Measurements from ENCODE around the gene AFDN. TPM values are rescaled to one million over a fixed set of nuclear protein-coding genes. Genes with fewer than 3 reads are reported as not detected.

The AFDN gene
- total RNA-seq, 3 donors from 2014 or later (not counting 1 experiment from before 2014, with no cell fraction given): 6.3 to 9.3 (median 7.9) TPM

DNA sequence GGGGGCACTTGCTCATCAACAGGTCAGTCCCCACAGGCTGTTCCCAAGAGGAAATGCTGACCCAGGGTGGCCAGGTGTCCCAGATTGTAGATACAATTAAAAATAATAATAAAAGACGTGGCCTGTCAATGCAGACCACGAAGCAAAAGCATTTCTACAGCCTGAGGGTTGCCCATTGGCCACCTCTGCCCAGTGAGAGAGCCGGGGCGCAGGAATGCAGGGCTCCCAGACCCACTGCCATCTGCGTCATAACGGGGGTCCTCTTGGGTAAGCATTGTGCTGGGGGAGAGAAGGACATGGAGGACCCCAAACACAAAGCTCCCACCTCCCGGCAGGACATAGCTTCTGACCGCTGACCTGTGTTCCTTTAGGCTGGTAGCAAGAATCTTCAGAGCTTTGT lies 22.9 kb upstream of the AFDN start:
- TF ChIP-seq, protein P1, sequence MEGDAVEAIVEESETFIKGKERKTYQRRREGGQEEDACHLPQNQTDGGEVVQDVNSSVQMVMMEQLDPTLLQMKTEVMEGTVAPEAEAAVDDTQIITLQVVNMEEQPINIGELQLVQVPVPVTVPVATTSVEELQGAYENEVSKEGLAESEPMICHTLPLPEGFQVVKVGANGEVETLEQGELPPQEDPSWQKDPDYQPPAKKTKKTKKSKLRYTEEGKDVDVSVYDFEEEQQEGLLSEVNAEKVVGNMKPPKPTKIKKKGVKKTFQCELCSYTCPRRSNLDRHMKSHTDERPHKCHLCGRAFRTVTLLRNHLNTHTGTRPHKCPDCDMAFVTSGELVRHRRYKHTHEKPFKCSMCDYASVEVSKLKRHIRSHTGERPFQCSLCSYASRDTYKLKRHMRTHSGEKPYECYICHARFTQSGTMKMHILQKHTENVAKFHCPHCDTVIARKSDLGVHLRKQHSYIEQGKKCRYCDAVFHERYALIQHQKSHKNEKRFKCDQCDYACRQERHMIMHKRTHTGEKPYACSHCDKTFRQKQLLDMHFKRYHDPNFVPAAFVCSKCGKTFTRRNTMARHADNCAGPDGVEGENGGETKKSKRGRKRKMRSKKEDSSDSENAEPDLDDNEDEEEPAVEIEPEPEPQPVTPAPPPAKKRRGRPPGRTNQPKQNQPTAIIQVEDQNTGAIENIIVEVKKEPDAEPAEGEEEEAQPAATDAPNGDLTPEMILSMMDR (IDR thresholded peaks at IDR 0.05): no peak
- peaks cover 4% of the 10 kb centered on the region for H3K27me3 ChIP-seq (ENCODE audit: control insufficient read depth, insufficient read depth, low read length)
- H3K27ac ChIP-seq (ENCODE audit: low read length): no peak overlapping the region
- Mint-ChIP-seq H3K36me3 (no peaks in the 10 kb centered on the region), H3K27me3 (ENCODE audit: low read depth in 2 of 2) (peaks cover 15 to 37% of the 10 kb centered on the region in 2 donors), H3K4me3 (no peak overlapping the region), H3K4me1 (no peaks in the 10 kb centered on the region), H3K9me3 (no peaks in the 10 kb centered on the region), H3K27ac (no peak overlapping the region)
- H3K4me3 ChIP-seq (ENCODE audit: low read length): no peak overlapping the region
- H3K4me1 ChIP-seq (ENCODE audit: control insufficient read depth, insufficient read depth, low read length): no peaks in the 10 kb centered on the region
- no peak for DNase-seq
- intact Hi-C loops (cut with micrococcal nuclease): no loop called here
- no peak for ATAC-seq
- no peaks in the 10 kb centered on the region for H3K9me3 ChIP-seq (ENCODE audit: control insufficient read depth, insufficient read depth, low read length)
- no peaks in the 10 kb centered on the region for H3K36me3 ChIP-seq (ENCODE audit: control insufficient read depth, insufficient read depth, low read length)
- 92% methylated on average over 8 of the region's 8 CpGs for WGBS (ENCODE audit: insufficient coverage)

DNA sequence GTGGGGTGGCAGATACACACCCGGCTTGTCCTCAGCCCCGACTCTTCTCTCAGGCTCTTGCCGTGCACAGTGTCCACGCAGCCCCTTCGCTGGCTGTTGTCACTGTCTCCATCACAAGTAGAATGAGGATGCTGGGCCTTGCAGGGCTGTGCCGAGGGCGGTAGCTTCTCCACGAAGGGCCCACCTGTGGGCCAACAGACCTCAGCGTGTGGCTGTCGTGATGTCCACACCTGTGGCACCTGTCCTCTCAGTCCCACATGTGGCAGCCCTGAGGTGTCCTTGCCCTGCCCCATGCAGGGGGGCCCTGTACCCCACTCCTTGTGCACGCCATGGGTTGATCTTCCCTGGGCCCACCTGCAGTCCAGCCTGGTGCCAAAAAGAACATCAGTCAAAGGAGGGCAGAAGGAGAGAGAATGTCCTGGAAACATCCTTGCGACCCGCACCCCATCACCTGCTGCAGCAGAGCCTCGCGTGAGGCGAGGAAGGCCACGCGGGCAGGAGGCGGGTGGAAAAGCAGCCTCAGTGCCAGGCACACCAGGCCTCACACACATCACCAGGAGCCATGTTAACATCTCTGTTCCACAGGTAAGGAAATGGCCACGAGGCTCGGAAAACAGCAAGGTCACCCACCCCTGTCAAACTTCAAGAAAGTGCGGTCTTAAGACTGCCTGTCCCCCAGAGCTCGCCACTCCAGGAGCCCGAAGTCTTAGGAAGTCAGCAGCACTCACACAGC lies 22.3 kb upstream of the AFDN start:
- TF ChIP-seq, protein P1 (IDR thresholded peaks at IDR 0.05): no peak
- no peak for ATAC-seq
- Mint-ChIP-seq H3K36me3 (no peaks in the 10 kb centered on the region), H3K4me1 (no peaks in the 10 kb centered on the region), H3K4me3 (no peak overlapping the region), H3K9me3 (no peaks in the 10 kb centered on the region), H3K27ac (no peak overlapping the region), H3K27me3 (ENCODE audit: low read depth in 2 of 2) (peaks cover 15 to 38% of the 10 kb centered on the region in 2 donors)
- Histone ChIP-seq H3K9me3 (ENCODE audit: control insufficient read depth, insufficient read depth, low read length) (no peaks in the 10 kb centered on the region), H3K4me3 (ENCODE audit: low read length) (no peak overlapping the region), H3K27ac (ENCODE audit: low read length) (no peak overlapping the region), H3K4me1 (ENCODE audit: control insufficient read depth, insufficient read depth, low read length) (no peaks in the 10 kb centered on the region), H3K36me3 (ENCODE audit: control insufficient read depth, insufficient read depth, low read length) (no peaks in the 10 kb centered on the region), H3K27me3 (ENCODE audit: control insufficient read depth, insufficient read depth, low read length) (peaks cover 4% of the 10 kb centered on the region)
- WGBS (ENCODE audit: insufficient coverage): 89% methylated on average over 24 of the region's 24 CpGs
- no peak for DNase-seq
- intact Hi-C loops (cut with micrococcal nuclease): no loop called here

DNA sequence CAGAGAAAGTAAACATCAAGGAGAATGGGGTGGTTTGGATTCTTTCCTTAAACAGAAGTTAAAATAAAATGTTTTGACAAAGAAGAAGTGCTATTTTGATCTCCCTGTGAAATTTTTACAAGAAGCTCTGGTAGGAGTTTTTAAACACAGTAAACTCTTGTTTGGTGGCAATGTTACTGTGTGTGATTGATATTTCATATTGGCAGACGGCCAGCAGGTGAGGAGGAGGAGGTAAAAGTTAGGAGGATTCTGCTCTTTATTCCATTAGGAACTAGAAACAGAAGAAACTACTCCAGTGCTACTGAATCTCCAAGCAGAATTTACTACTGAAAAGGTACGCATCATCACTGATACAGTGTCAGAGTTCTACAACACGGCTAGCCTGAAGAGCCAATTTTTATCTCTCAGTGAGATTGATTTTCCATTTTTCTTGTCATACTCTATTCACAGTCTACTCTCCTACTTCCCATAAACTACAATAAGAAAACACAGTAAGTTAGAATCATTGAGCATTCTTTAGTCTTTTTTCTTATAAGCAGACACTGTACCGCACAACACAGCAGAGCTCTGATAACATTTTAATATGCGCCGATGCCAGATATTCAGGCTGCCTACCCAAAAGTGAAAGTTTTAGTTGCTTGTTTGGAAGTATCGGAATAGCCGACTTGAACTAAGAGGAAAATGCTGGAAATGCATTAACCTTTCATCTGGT lies 21.2 kb upstream of the AFDN start:
- Histone ChIP-seq H3K4me3 (ENCODE audit: low read length) (no peak overlapping the region), H3K27me3 (ENCODE audit: control insufficient read depth, insufficient read depth, low read length) (peaks cover 7% of the 10 kb centered on the region), H3K9me3 (ENCODE audit: control insufficient read depth, insufficient read depth, low read length) (no peaks in the 10 kb centered on the region), H3K27ac (ENCODE audit: low read length) (no peak overlapping the region), H3K36me3 (ENCODE audit: control insufficient read depth, insufficient read depth, low read length) (no peaks in the 10 kb centered on the region), H3K4me1 (ENCODE audit: control insufficient read depth, insufficient read depth, low read length) (no peaks in the 10 kb centered on the region)
- Mint-ChIP-seq H3K36me3 (no peaks in the 10 kb centered on the region), H3K27me3 (ENCODE audit: low read depth in 2 of 2) (peaks cover 15 to 33% of the 10 kb centered on the region in 2 donors), H3K4me3 (no peak overlapping the region), H3K4me1 (no peaks in the 10 kb centered on the region), H3K27ac (no peak overlapping the region), H3K9me3 (no peaks in the 10 kb centered on the region)
- intact Hi-C loops (cut with micrococcal nuclease): no loop called here
- TF ChIP-seq, protein P1 (IDR thresholded peaks at IDR 0.05): no peak
- 94% methylated on average over 7 of the region's 8 CpGs for WGBS (ENCODE audit: insufficient coverage)
- ATAC-seq: no peak
- DNase-seq: no peak

Measured in natural killer cell (primary cell).